M059J (cell line): ENCODE data around the gene MISP3. TPM values are rescaled to one million over a fixed set of nuclear protein-coding genes. Genes with fewer than 3 reads are reported as not detected.

Experiments
- DNase-seq: peaks from one replicate; pipeline ENCODE4 v3.0.0-alpha.2; 2012; ENCODE audit warnings: low read depth
- total RNA-seq: library from RNA; depleted of rRNA; stranded (reverse); fragments of >200 nt; shearing (Covaris generic); gene quantifications from 2 replicates; pipeline ENCODE4 v1.2.3, GENCODE V29; 2014

Gene MISP3
- total RNA-seq, 1 experiment from 2014 or later, result 2.2 TPM

- peak; percentile 99 for DNase-seq
Measured at GRCh38 chr19:14080887-14081796, 8.6 kb downstream of the MISP3 start.

DNA sequence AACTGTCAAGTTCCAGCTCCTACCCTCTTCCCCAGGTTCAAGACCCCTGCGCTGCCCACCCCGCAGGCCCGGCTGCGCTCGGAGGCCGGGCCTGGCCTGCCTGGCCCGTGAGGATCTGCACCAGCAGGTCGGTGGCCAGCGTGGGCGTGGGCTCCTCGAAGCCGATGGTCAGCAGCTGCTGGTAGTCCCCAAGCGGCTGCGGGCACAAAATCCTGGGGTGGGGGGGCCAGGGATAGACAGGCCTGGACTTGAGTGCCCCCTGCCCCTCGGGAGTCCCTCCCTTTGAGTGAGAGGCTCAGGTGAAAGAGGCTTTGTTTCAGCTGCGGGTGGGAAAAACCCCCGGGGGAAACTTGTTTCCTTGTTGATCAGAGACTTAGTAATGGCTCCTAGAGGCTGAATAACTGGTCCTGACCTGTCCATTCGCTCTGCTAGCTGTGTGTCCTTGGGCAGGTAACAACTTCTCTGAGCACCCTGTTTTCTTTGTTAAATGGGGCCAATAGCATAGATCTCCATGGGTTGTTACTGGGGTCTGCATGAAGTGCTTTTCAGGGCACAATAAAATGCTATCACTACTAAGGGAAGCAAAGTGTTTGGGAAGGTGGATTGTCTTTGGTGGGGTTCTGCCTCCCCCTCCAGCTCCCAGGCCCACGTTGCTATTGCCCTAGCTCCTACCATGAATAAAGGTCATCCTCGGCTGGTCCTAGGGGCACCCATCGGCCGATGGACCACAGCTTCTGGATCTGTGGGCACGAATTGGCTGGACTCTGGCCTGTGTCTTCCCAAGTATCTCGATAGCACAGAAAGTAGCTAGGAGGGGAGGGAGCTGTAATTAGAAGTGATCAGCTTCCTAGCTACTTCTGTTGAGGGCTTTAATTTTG, 9.4 kb downstream of the MISP3 start:
- DNase-seq, result no peak

DNA sequence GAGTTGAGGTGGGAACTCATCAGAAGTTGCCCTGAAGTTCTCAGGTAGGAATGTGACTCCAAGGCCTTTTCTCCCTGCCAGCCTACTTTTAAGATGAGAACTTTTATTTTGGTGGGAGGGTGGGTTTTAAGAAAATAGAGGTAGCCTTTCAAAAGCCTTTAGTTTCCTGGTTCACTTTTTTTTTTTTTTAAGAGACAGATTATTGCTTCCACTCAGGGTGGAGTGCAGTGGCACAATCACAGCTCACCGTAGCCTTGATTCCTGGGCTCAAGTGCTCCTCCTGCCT, 10.0 kb downstream of the MISP3 start:
- DNase-seq, result no peak

- DNase-seq, result no peak
Measured at GRCh38 chr19:14085309-14085995, 12.9 kb downstream of the MISP3 start, which contains the start of gene C19orf67. Gene C19orf67, minus strand, starts transcription at chr19:14085783. Its CDS starts 156 bp downstream, at chr19:14085627.

DNA sequence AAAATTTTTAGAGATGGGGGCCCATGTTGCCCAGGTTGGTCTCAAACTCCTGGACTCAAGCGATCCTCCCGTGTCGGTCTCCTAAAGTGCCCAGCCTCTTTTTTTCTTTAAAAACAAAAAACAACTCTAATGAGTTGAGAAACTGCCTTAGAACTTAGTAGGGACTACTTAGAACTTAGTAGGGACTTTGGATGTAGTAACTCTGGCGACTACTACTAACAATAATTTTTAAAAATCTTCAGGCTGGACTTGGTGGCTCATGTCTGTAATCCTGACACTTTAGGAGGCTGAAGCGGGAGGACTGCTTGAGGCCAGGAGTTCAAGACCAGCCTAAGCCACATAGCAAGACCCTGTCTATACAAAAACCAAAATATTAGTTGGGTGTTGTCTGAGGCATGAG, 13.5 kb downstream of the MISP3 start:
- DNase-seq, result no peak

- DNase-seq, result no peak
Measured at GRCh38 chr19:14088634-14089411, 16.2 kb downstream of the MISP3 start.

DNA sequence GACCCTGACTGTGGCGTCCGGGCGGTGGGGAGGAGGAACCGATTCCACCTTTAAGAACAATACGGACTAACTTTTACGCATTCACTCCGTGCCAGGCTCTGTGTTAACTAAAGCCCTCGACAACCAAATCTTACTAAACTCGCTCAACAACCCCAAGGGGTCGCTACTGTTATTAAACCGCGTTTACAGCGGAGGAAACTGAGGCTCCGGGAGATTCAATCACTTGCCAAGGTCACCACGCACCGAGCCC, 16.8 kb downstream of the MISP3 start:
- no peak for DNase-seq

DNA sequence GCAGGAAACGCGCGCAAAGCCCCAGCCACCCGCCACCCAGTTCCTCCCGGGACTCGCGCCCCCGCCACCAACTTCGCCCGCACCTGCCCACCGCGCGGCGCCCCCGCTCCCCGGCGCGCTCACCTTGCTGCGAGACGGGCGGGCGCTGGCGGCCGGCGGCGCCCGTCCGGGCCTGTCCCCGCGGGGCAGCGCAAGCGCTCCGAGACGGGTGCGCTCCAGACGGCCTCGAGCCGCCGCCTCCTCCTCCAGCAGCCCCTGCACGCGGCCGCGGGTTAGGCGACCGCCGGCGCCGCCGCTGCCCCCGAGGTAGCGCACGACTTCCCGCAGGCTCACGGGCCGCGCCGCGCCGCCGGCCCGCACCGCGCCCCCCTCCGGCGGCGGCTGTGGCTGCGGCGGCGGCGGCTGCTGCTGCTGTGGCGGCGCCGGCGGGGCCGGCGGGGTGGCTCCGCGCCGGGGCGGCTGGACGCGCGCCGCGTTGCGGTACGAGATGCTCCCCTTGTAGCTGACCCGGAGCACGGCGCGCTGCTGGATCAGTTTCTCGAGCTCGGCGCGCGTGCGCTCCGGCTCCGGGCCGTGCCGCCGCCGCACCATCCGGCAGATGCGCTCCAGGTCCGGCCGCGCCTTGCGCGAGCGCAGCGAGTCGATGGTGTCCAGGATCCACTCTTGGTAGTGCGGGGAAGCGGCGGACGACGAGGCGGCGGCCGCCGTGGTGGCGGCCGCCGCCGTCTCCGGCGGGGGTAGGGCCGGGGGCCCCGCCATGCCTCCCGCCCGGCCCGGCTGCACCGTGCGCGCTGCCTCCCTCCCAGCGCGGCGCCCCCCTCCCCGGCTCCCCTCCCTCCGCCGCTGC, 17.3 kb downstream of the MISP3 start:
- peak; percentile 59 for DNase-seq

- peak; percentile 79 for DNase-seq
Measured at GRCh38 chr19:14090509-14091080, 18.0 kb downstream of the MISP3 start, which contains the start of gene SAMD1. Gene SAMD1, minus strand, starts transcription at chr19:14090751.

- peak; percentile 56 for DNase-seq
Measured at GRCh38 chr19:14091081-14091812, 18.7 kb downstream of the MISP3 start.

- no peak for DNase-seq
Measured at GRCh38 chr19:14091813-14092462, 19.4 kb downstream of the MISP3 start.

- no peak for DNase-seq
Measured at GRCh38 chr19:14093117-14093823, 20.7 kb downstream of the MISP3 start.

- DNase-seq, result no peak
Measured at GRCh38 chr19:14094854-14095253, 22.3 kb downstream of the MISP3 start.

GRCh38 chr19:14096272-14096992, 23.8 kb downstream of the MISP3 start:
- no peak for DNase-seq

- DNase-seq, result no peak
Measured at GRCh38 chr19:14097532-14098151, 25.1 kb downstream of the MISP3 start.

GRCh38 chr19:14101003-14101545, 28.5 kb downstream of the MISP3 start:
- DNase-seq, result no peak
